Endothelial cell of umbilical vein (primary cell): ENCODE measurements around the gene TRPM3. TPM values are rescaled to one million over a fixed set of nuclear protein-coding genes. Genes with fewer than 3 reads are reported as not detected.

Experiments
- BruUV-seq: library from RNA; stranded (reverse); fragments of 400-500 nt; replicated peaks from 2 replicates; lab custom pipeline; 2021; lab: Mats Ljungman, UMichigan
- CTCF ChIA-PET: fragments of 300-600, 350-600 bp; sonication (Branson Sonifier 250); formaldehyde crosslinking; loops from one replicate; lab custom pipeline; 2021; ENCODE audit warnings: antibody characterized with exemption, inconsistent platforms; lab: Charles Lee
- POLR2A ChIA-PET: fragments of 300-600, 350-600 bp; sonication (Branson Sonifier 250); formaldehyde crosslinking; loops from one replicate; lab custom pipeline; 2021; ENCODE audit warnings: antibody characterized with exemption, inconsistent platforms; lab: Charles Lee
- DNase-seq: peaks from one replicate; pipeline ENCODE4 v3.0.0-alpha.2; 2011; ENCODE audit warnings: low read depth, low spot score
- FAIRE-seq: peaks from 2 replicates; lab custom pipeline; 2011; peaks lifted over from hg19 to GRCh38; lab: Jason Lieb, UNC
- H2AFZ ChIP-seq: 2 replicates; pipeline ENCODE4 v1.6.0; 2012; ENCODE audit warnings: low read depth, low read length, control low read depth, inconsistent platforms
- H3K27ac ChIP-seq: 2 replicates; pipeline ENCODE4 v1.5.1; 2011; ENCODE audit warnings: low read depth, mild to moderate bottlenecking, control low read depth, low read length, moderate library complexity; ENCODE audit not compliant: insufficient read depth
- H3K27me3 ChIP-seq, 2 experiments: 2 replicates each; pipeline versions ENCODE4 v1.6.0 to v1.6.1; 2011; ENCODE audit warnings: low read length in 2 of 2, mixed read lengths in 1 of 2; ENCODE audit not compliant: control insufficient read depth in 2 of 2, insufficient read depth in 2 of 2
- H3K36me3 ChIP-seq, 2 experiments: 2 replicates in 1 of 2; 3 replicates in 1 of 2; pipeline ENCODE4 v1.5.1; 2011; ENCODE audit warnings: low read length in 2 of 2, mild to moderate bottlenecking in 1 of 2, moderate library complexity in 1 of 2; ENCODE audit not compliant: control insufficient read depth in 2 of 2, insufficient read depth in 2 of 2; ENCODE audit errors: extremely low read depth in 1 of 2
- H3K4me1 ChIP-seq: 3 replicates; pipeline ENCODE4 v1.5.1; 2011; ENCODE audit warnings: mild to moderate bottlenecking, low read length; ENCODE audit not compliant: control insufficient read depth, insufficient read depth; ENCODE audit errors: extremely low read depth
- H3K4me2 ChIP-seq: 2 replicates; pipeline ENCODE4 v1.6.1; 2011; ENCODE audit warnings: low read length, control low read depth, mixed read lengths; ENCODE audit not compliant: insufficient read depth
- H3K4me3 ChIP-seq, 3 experiments: fragments of 200-600 bp in 1 of 3; sonication (generic), shearing (Covaris generic) in 1 of 3; replicated peaks in 1 of 3; 2 replicates each; pipeline ENCODE4 v1.5.1; 2011 to 2016; ENCODE audit warnings: control low read depth in 3 of 3, low read length in 3 of 3, mild to moderate bottlenecking in 2 of 3, inconsistent platforms in 1 of 3, low read depth in 1 of 3, moderate library complexity in 1 of 3; ENCODE audit not compliant: insufficient read depth in 1 of 3
- H3K79me2 ChIP-seq: 2 replicates; pipeline ENCODE4 v1.6.0; 2012; ENCODE audit warnings: low read length, inconsistent platforms; ENCODE audit not compliant: control insufficient read depth, insufficient read depth
- H3K9ac ChIP-seq: replicated peaks from 2 replicates; pipeline ENCODE3; 2011; ENCODE audit warnings: low read length, control low read depth; ENCODE audit not compliant: insufficient read depth; ENCODE audit errors: extremely low read depth
- H3K9me1 ChIP-seq: replicated peaks from 3 replicates; pipeline ENCODE4 v1.6.0; 2011; ENCODE audit warnings: mild to moderate bottlenecking, low read length; ENCODE audit not compliant: control insufficient read depth, insufficient read depth; ENCODE audit errors: extremely low read depth
- H3K9me3 ChIP-seq: replicated peaks from 2 replicates; pipeline ENCODE4 v1.5.1; 2012; ENCODE audit warnings: low read length, inconsistent platforms; ENCODE audit not compliant: control insufficient read depth, insufficient read depth
- H4K20me1 ChIP-seq: replicated peaks from 2 replicates; pipeline ENCODE3; 2011; ENCODE audit warnings: mild to moderate bottlenecking, low read length; ENCODE audit not compliant: control insufficient read depth, insufficient read depth; ENCODE audit errors: extremely low read depth
- CTCF ChIP-seq, 2 donors: IDR thresholded peaks; 1 replicate in 1 of 2; 2 replicates in 1 of 2; pipeline ENCODE4 v1.5.1; 2011; ENCODE audit warnings: low read length in 2 of 2, mild to moderate bottlenecking in 2 of 2, moderate library complexity in 2 of 2, control low read depth in 1 of 2, inconsistent platforms in 1 of 2, low read depth in 1 of 2; ENCODE audit not compliant: insufficient read depth in 1 of 2; ENCODE audit errors: extremely low read depth in 1 of 2
- EZH2 ChIP-seq: IDR thresholded peaks from 2 replicates; pipeline ENCODE4 v1.6.1; 2012; ENCODE audit warnings: borderline replicate concordance, low read depth, mild to moderate bottlenecking, moderate library complexity, low read length, inconsistent platforms; ENCODE audit not compliant: severe bottlenecking
- FOS ChIP-seq: IDR thresholded peaks from 2 replicates; pipeline ENCODE4 v1.6.1; 2011; ENCODE audit warnings: mild to moderate bottlenecking, low read length, moderate library complexity, borderline replicate concordance; ENCODE audit not compliant: insufficient read depth
- GATA2 ChIP-seq: IDR thresholded peaks from 2 replicates; pipeline ENCODE4 v1.7.0; 2011; ENCODE audit warnings: low read depth, mild to moderate bottlenecking, moderate library complexity, mixed read lengths, low read length; ENCODE audit not compliant: insufficient read length, insufficient read depth
- JUN ChIP-seq: IDR thresholded peaks from 2 replicates; pipeline ENCODE4 v1.6.1; 2011; ENCODE audit warnings: borderline replicate concordance, low read depth; ENCODE audit not compliant: insufficient read length, insufficient read depth
- MAX ChIP-seq: IDR thresholded peaks from 2 replicates; pipeline ENCODE4 v1.6.1; 2011; ENCODE audit not compliant: insufficient read depth, insufficient read length
- MYC ChIP-seq: IDR thresholded peaks from one replicate; pipeline ENCODE4 v1.6.1; 2011; ENCODE audit warnings: mild to moderate bottlenecking, low read depth, low read length
- POLR2A ChIP-seq: IDR thresholded peaks from 2 replicates; pipeline ENCODE4 v1.6.1; 2012; ENCODE audit warnings: low read depth, mild to moderate bottlenecking, control low read depth, low read length
- POLR2AphosphoS5 ChIP-seq: IDR thresholded peaks from 2 replicates; pipeline ENCODE4 v1.6.1; 2012; ENCODE audit warnings: low read depth, mild to moderate bottlenecking, control low read depth, low read length, moderate library complexity; ENCODE audit not compliant: insufficient read depth
- dilution Hi-C: fragments of 300-500 bp; cut with MboI; formaldehyde crosslinking; loops from one replicate; pipeline ENCODE4 v1.15.0; 2019; ENCODE audit warnings: low sequenced_read_pairs; ENCODE audit not compliant: extremely low pct_ligation_motif_present
- intact Hi-C: fragments of 100-400 bp; cut with micrococcal nuclease; formaldehyde crosslinking; loops from one replicate; pipeline ENCODE4 v1.10.0; 2022
- polyA plus RNA-seq, 4 experiments: library from polyadenylated mRNA; depleted of rRNA in 3 of 4; stranded (reverse) in 3 of 4; unstranded in 1 of 4; fragments of >200 nt; gene quantifications; 2 replicates each; pipeline versions ENCODE4 v1.2.1 to v1.2.3, GENCODE V29; 2011 to 2012; ENCODE audit warnings: missing spikeins in 1 of 4
- total RNA-seq: library from RNA; stranded (reverse); gene quantifications from 2 replicates; pipeline ENCODE4 v1.2.3, GENCODE V29; 2021

The TRPM3 gene
- total and polyA plus RNA-seq, 2 donors (not counting 3 experiments of a cell fraction or from before 2014, with no cell fraction given), result 0.17 to 0.33 TPM

- POLR2A ChIA-PET, result no interaction called here
- no peaks in the 10 kb centered on the region for H3K9me1 ChIP-seq
- CTCF ChIA-PET, result interaction anchor here (1.0 to 2.3 kb wide), 2 partner anchors 34 to 110 kb away, joined by 3 to 18 read pairs; no protein-coding TSS in a partner anchor
- FAIRE-seq (no peak), DNase-seq (no peak)
- H3K4me2 ChIP-seq, result no peak overlapping the region
- no peaks in the 10 kb centered on the region for H3K27me3 ChIP-seq
- dilution Hi-C loops, result no loop called here
- H3K4me3 ChIP-seq, result no peak overlapping the region
- intact Hi-C loops, result no loop called here
- H3K27ac ChIP-seq, result no peak overlapping the region
- H3K79me2 ChIP-seq, result no peaks in the 10 kb centered on the region
- H2AFZ ChIP-seq, result no peak overlapping the region
- H3K36me3 ChIP-seq, result no peaks in the 10 kb centered on the region
- no peaks in the 10 kb centered on the region for H3K9me3 ChIP-seq
- peaks cover 8% of the 10 kb centered on the region for H3K4me1 ChIP-seq
- TF ChIP-seq MYC, result no peak
- TF ChIP-seq CTCF (IDR thresholded peaks at IDR 0.05; ENCODE audit: extremely low read depth in 1 of 2, insufficient read depth in 1 of 2, low read depth in 1 of 2, low read length in 2 of 2), result no peak
- no peak overlapping the region for H3K9ac ChIP-seq
- H4K20me1 ChIP-seq, result no peaks in the 10 kb centered on the region
- BruUV-seq, result no TSS peak
Measured at GRCh38 chr9:70491426-70492318, 629.7 kb downstream of the TRPM3 start.

- Histone ChIP-seq H3K9me3 (no peaks in the 10 kb centered on the region), H3K4me3 (no peak overlapping the region), H3K27ac (no peak overlapping the region), H3K9ac (no peak overlapping the region), H3K4me2 (no peak overlapping the region), H3K79me2 (no peaks in the 10 kb centered on the region), H3K4me1 (peaks cover 8% of the 10 kb centered on the region), H3K27me3 (no peaks in the 10 kb centered on the region), H2AFZ (no peak overlapping the region), H3K36me3 (no peaks in the 10 kb centered on the region), H4K20me1 (no peaks in the 10 kb centered on the region), H3K9me1 (no peaks in the 10 kb centered on the region)
- dilution Hi-C loops (no loop called here), intact Hi-C loops (no loop called here)
- no peak for DNase-seq
- no peak for FAIRE-seq
- no TSS peak for BruUV-seq
- ChIA-PET POLR2A (no interaction called here), CTCF (interaction anchor here (0.7 to 2.3 kb wide), 3 partner anchors 19 to 150 kb away, joined by 3 to 18 read pairs (median 3); no protein-coding TSS in a partner anchor)
- TF ChIP-seq FOS (no peak), POLR2A (no peak), EZH2 (no peak), GATA2 (no peak), POLR2AphosphoS5 (no peak), MAX (no peak), CTCF (IDR thresholded peaks at IDR 0.05; ENCODE audit: extremely low read depth in 1 of 2, insufficient read depth in 1 of 2, low read depth in 1 of 2, low read length in 2 of 2) (no peak), JUN (no peak), MYC (no peak)
Measured at GRCh38 chr9:70490478-70490877, 630.9 kb downstream of the TRPM3 start.
